GM12892 (cell line): ENCODE measurements around the gene NR2F2.

Source experiments
- POLR2A ChIP-seq: IDR thresholded peaks from 2 replicates; pipeline ENCODE4 v1.6.1; 2011; ENCODE audit warnings: low read depth, low read length, control low read depth
- TAF1 ChIP-seq: IDR thresholded peaks from 2 replicates; pipeline ENCODE4 v1.6.1; 2011; ENCODE audit warnings: low read depth, mild to moderate bottlenecking, control low read depth, low read length, borderline replicate concordance

- TF ChIP-seq TAF1 (no peak), POLR2A (no peak)
Measured at GRCh38 chr15:96388673-96389072, 58.2 kb downstream of the NR2F2 start.
